ENCODE measurements around the gene FRMPD2.
"Not testable (repeated sequence)": the region's sequence is repeated elsewhere in the genome, so short reads cannot be mapped to it uniquely, and the experiment has no call there.

Gene FRMPD2

GRCh38 chr10:48287417-48288391 lies 13.2 kb upstream of the FRMPD2 start:
- DNase-seq (ENCODE audit: low read depth) = no peak

GRCh38 chr10:48286356-48286755 lies 11.9 kb upstream of the FRMPD2 start:
- no peak for DNase-seq (ENCODE audit: low read depth)

GRCh38 chr10:48285710-48286109 lies 11.2 kb upstream of the FRMPD2 start:
- DNase-seq (ENCODE audit: low read depth) = no peak

GRCh38 chr10:48284811-48285210 lies 10.3 kb upstream of the FRMPD2 start:
- DNase-seq (ENCODE audit: low read depth) = no peak

DNA sequence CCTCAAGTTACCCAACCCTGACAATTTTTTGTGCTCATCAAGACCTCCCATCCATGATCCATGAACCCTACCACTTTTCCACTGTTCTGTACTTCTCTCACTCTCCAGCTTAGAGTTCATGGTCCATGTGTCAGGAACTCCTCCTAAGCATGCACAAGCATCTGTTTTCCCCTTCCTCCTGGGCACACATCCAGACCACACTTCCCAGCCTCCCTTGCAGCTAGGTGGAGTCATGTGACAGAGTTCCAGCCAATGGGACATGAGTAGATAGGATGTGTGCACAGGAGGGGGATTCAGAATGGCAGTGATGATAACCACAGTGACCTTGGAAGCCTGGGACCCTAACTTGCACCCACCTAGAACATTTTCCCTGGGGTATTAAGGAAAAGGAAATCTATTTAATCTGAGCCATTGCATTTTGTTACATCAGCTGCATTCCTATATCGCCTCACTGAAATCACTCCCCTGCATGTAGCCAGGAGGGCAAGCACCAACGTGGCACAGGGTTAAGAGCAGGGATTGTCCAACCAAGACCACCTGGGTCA lies 9.6 kb upstream of the FRMPD2 start:
- no peak for DNase-seq (ENCODE audit: low read depth)

GRCh38 chr10:48282829-48283228 lies 8.3 kb upstream of the FRMPD2 start:
- DNase-seq (ENCODE audit: low read depth) = no peak

GRCh38 chr10:48281697-48282096 lies 7.2 kb upstream of the FRMPD2 start:
- DNase-seq (ENCODE audit: low read depth) = not testable (repeated sequence)

- no peak for DNase-seq (ENCODE audit: low read depth)
These were observed 4.7 kb upstream of the FRMPD2 start for GRCh38 chr10:48279081-48279751.

GRCh38 chr10:48277093-48277492 lies 2.6 kb upstream of the FRMPD2 start:
- DNase-seq (ENCODE audit: low read depth) = no peak

GRCh38 chr10:48273741-48274140 lies 755 bp downstream of the FRMPD2 start:
- no peak for DNase-seq (ENCODE audit: low read depth)

- no peak for DNase-seq (ENCODE audit: low read depth)
These were observed 1.8 kb downstream of the FRMPD2 start for GRCh38 chr10:48272682-48273081.

DNA sequence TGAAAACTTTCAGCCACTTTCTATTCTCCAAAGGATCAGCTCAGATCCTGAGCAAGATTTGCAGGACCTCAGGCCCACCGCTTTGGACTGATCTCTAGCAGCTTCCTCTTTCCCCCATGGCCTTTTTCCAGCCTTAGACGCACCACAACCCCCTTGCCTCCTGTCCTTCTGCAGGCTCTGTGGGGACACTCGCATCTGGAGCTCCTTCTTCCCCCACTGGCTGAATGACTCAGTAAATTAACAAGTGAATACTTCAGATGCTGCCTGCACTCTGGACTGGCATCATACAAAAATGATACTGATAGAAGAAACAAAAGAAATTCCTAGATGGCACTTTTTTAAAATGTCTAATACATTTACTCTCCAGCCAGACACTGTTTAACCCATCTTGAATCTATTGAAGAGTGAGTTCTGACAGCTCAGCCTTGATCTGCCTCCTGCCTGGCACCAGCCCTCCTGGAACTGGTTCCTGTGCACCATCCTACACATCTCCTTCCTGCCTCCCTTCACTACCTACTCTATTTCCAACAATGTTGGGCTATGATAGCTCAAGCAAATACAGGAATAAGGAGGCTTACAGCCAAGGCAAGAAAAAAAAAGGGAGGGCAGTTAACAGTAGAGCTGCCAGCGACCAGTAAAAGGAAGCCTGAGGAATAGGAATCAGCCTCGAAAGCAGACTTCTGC lies 3.3 kb downstream of the FRMPD2 start:
- DNase-seq (ENCODE audit: low read depth) = no peak

DNA sequence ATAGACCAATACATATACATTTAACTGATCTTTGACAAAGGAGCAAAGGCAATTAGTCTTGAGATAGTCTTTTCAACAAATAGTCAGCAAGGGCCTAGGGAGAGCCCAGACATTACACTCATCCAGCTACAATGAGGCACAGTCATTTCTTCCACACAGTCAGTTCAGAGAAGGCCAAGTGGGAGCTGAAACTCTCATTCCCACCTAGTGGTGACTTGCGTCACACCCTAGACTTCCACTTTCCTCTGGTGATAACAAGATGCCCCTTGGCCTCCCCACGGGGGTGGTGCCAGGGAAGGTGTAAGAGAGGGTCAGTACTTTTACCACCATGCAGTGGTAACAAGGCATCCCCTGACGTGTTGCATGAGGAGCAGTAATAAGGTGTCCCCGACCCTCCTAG lies 8.0 kb downstream of the FRMPD2 start:
- DNase-seq (ENCODE audit: low read depth) = no peak

DNA sequence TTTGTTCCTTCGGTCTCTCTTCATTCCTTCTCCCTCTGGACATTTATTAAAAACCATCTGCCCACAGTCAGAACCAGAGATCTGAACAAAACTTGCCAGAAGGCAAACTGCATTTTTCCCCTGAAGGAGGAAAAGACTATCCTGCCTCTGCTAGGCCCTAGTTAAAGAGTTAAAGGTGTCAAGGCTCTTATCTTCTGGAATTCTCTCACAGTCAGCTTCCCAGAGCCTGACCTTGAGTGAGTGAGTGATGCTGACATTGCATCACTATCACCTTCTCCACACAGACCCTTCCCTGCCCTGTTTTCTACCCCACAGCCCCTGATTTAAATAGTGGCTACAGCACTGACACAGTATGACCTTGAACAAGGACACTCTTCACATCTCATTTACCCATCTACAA lies 16.4 kb downstream of the FRMPD2 start:
- DNase-seq (ENCODE audit: low read depth) = no peak

DNA sequence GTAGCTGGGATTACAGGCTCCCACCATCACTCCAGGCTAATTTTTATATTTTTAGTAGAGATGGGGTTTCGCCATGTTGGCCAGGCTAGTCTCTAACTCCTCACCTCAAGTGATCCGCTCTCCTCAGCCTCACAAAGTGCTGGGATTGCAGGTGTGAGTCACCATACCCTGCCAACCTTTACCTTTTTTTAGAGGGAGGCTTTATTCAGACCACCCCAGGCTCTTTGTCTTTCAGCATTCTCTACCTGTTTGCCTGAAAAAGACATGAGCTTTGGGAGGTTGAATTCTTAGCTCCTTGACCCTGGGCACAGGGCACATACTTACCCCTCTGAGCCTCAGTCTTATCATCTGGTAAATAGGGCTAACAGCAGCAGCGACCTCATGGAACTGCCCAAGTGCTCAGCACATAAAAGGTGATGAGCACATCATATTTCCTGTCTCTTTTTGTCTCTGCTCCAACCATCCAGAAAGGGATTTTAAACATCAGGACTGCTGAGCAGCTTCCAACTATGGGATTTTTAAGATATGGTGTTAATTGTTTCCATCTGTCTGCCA lies 17.0 kb downstream of the FRMPD2 start:
- no peak for DNase-seq (ENCODE audit: low read depth)

DNA sequence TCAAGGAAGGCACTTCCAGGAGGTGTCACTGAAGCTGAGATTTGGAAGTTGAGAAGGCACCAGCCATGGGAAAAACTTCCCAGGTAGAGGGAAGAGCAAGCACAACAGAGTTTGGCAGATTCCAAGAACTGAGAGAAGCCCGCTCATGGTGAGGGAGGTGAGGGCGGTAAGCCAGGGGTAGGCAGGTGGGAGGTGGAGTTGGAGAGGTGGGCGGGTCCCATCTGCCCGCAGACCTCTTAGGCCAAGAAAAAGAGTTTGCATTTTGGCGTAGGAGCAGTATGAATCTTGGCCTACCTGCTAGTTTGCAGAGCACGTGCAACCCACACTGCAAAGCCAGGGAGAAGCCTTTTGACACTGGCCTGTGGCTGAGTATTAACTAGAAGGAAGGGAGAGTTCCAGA lies 18.8 kb downstream of the FRMPD2 start:
- DNase-seq (ENCODE audit: low read depth) = no peak

DNA sequence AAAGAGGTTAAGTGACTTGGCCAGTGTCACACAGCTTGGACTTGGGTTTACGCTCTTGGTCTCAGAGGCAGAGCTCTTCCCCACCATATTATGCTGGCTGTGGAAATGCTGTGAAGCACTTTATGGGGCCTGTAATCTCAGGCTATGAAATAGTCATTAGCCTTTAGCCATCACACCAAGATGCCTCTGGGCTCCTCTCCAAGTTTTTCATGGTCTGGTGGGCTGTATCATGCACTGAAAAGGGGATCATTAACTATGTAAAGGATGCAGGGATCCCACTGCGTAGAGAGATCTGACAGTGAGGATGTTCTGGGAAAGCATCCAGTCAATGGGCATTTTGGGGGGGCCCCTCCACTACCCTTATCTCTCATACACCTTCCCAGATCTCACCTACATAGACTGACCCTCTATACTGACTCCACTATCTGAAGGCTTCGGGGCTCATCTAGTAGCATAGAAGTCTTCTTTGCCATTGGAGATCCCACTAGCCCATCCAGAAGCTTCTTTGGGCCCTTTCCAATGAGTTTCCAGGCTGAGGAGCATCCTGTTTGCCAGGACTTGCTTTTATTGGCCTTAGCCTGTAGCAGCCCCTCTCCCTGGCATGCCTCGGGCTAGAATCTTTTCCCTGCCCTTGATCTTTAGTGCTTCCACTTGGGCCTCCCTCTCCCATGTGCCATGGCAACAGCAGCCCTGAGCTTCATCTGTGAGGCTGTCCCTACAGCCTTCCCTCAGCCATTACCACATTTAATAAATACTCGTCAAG lies 19.6 kb downstream of the FRMPD2 start:
- DNase-seq (ENCODE audit: low read depth) = no peak

- DNase-seq (ENCODE audit: low read depth) = no peak
These were observed 20.4 kb downstream of the FRMPD2 start for GRCh38 chr10:48253970-48254657.

DNA sequence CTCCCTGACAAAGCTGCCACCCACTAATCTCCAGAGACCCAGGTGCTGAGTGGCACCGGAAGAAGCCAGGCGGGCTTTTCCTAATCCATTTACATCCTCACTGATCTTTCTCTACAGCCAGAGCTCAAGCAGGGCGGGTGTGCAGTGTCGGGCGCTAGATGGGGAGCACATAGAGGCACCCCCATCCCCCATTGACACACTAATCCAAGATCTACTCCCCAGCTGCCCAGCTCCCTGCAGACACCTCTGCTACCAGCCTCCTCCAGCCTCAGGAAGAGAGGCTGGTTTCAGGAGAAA lies 22.2 kb downstream of the FRMPD2 start:
- no peak for DNase-seq (ENCODE audit: low read depth)

DNA sequence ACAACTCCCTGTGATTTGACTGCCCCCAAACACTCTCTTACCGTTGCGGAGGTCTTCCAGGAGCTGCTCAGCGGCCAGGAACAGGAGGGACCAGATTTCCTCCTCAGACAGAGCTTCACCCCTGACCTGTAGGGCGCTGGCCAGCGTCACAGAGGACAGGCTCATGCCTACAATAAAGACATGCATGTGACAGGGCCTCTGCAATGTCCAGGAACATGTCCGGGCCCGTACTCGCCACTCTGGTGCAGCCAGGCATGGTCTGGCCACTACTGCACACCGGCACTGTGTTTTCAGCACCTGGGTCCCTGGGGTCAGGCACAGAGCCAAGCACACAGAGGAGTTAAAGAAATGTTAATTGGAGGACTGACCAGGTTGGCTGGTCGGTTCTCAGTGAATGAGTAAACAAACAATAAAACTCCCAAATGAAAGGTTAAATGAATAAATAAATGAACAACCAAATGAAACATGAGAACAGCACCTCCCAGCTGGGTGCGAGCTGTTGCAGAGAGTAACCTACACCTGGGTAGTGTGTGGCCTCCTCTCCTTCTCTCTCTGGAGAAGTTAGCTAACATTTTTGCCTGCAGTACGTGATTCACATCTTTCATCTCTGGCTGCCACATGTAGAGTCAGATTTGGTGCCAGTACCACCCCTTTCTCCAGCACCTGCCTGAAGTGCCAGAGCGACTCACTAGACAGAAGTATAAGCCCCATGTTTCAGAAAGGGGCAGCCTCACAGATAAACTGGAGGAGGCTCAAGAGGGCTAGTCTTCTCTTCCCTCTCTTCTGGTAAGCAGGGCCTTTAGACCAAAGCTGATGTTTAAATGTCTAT lies 22.8 kb downstream of the FRMPD2 start:
- no peak for DNase-seq (ENCODE audit: low read depth)

Data from stimulated activated CD8-positive, alpha-beta memory T cell treated with anti-CD3 and anti-CD28 coated beads, Interleukin-7, amount 100 ng/mL, for 24 hours (primary cell).